ENCODE results near the gene SRMS. TPM values are rescaled to one million over a fixed set of nuclear protein-coding genes. Genes with fewer than 3 reads are reported as not detected.
"Not testable (repeated sequence)": the region's sequence is repeated elsewhere in the genome, so short reads cannot be mapped to it uniquely, and the experiment has no call there.

Gene SRMS
- total RNA-seq, 2 donors from 2014 or later, result not detected

GRCh38 chr20:63574156-63574828 lies 26.7 kb upstream of the SRMS start, which contains the start of gene HELZ2:
Gene HELZ2 (minus strand): TSS chr20:63574239. CDS start chr20:63572385, 1,854 bp downstream.
- H3K9me3 ChIP-seq, result no peaks in the 10 kb centered on the region
- H3K4me1 ChIP-seq (ENCODE audit: control insufficient read depth in 1 of 2, low read depth in 2 of 2), result peaks cover 5 to 11% of the 10 kb centered on the region in 2 donors
- TF ChIP-seq CTCF (IDR thresholded peaks at IDR 0.05), result no peak
- H3K27me3 ChIP-seq (replicated peaks; ENCODE audit: insufficient read depth), result no peaks in the 10 kb centered on the region
- peak within 1 kb of the TSS; percentile 90 for H3K4me3 ChIP-seq
- no peak for DNase-seq (ENCODE audit: low spot score)
- ATAC-seq (ENCODE audit: insufficient number of reproducible peaks, low FRiP score, low read depth), result peak; percentile 29
- peak within 1 kb of the TSS in 1 of 2 donors; percentile 71 for H3K27ac ChIP-seq
- no peaks in the 10 kb centered on the region for H3K36me3 ChIP-seq

- Histone ChIP-seq H3K27ac (no peak overlapping the region), H3K36me3 (no peaks in the 10 kb centered on the region), H3K9me3 (no peaks in the 10 kb centered on the region), H3K4me3 (peak overlapping the region; percentile 90), H3K27me3 (replicated peaks; ENCODE audit: insufficient read depth) (no peaks in the 10 kb centered on the region), H3K4me1 (ENCODE audit: control insufficient read depth in 1 of 2, low read depth in 2 of 2) (peaks cover 5 to 11% of the 10 kb centered on the region in 2 donors)
- ATAC-seq (ENCODE audit: insufficient number of reproducible peaks, low FRiP score, low read depth) (no peak), DNase-seq (ENCODE audit: low spot score) (no peak)
- no peak for TF ChIP-seq CTCF (IDR thresholded peaks at IDR 0.05)
Measured at GRCh38 chr20:63573647-63574131, 26.1 kb upstream of the SRMS start.

DNA sequence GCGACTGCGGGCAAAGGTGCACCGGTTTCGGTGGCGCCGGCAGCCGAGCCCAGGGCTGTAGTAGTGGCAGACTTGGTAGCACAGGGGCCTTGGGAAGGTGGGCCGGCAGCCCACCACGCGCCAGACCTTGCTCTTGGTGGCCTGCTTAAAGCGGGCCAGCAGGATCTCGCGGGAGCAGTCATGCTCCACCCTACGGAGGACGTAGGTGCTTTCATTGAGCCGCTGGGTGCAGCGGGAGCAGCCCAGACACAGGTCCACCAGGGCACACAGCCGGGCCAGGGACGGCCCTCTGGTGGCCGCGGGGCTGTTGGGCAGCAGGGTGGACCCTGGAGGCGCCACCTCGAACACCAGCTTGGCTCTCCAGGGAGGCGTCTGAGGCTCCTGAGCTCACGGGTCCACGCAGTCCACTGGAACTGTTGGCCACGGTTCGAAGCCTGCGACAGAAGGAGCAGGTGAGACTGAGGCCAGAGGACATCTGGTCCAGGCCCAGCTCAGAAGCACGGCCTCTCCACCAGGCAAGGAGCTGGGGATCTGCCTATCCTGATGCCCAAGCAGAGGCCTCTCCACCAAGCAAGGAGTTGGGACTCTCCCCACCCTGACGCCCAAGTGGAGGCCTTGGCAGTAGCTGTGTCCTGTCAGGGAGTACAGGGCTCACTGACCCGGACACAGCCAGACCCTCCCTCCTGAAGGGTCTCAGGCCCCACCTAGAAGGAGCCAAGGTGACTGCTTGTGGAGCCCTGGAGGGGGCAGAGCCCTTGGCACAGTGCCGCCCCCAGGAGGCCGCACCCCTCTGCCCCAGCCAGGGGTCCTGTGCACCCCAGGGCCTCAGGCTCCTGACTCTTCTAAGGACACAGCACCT lies 25.5 kb upstream of the SRMS start:
- ATAC-seq (ENCODE audit: insufficient number of reproducible peaks, low FRiP score, low read depth) (no peak), DNase-seq (ENCODE audit: low spot score) (no peak)
- Histone ChIP-seq H3K4me1 (ENCODE audit: control insufficient read depth in 1 of 2, low read depth in 2 of 2) (peaks cover 5 to 11% of the 10 kb centered on the region in 2 donors), H3K4me3 (peak overlapping the region; percentile 90), H3K9me3 (no peaks in the 10 kb centered on the region), H3K36me3 (no peaks in the 10 kb centered on the region), H3K27me3 (replicated peaks; ENCODE audit: insufficient read depth) (no peaks in the 10 kb centered on the region), H3K27ac (no peak overlapping the region)
- TF ChIP-seq CTCF (IDR thresholded peaks at IDR 0.05), result no peak

DNA sequence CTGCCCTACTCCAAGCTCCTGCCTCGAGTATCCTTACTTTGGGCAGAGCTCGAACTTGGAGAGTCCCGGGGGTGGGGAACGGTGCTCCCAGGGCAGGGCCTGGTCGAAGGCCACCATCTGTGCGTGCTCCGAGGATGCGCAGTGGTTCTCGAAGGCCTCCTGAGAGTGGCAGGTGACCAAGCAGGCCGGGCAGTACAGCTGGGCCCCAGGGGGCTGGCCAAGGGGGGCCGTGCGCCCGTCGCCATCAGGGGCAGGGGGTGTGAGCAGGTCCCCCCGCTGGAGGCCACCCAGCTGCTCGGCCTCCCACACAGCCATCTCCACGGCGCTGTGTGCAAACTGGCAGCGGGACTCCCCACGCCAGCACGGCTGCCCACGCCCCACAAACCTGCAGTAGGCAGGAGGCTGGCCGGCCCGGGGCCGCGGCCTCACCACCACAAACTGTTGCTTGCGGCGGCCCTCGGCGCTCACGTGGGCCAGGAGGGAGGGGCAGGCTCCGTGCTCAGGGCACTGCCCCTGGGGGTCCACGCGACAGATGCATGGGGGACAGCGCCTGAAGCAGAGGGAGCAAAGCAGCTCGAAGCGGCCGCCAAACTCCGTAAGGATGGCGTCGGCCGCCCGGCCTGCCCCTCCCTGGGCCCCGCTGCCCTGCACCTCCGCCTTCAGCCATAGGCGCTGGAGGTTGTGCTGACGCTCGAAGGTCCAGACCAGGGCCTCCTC lies 24.7 kb upstream of the SRMS start:
- Histone ChIP-seq H3K9me3 (no peaks in the 10 kb centered on the region), H3K27ac (no peak overlapping the region), H3K4me3 (no peak overlapping the region), H3K4me1 (ENCODE audit: control insufficient read depth in 1 of 2, low read depth in 2 of 2) (peaks cover 5 to 11% of the 10 kb centered on the region in 2 donors), H3K27me3 (replicated peaks; ENCODE audit: insufficient read depth) (no peaks in the 10 kb centered on the region), H3K36me3 (no peaks in the 10 kb centered on the region)
- ATAC-seq (ENCODE audit: insufficient number of reproducible peaks, low FRiP score, low read depth) (no peak), DNase-seq (ENCODE audit: low spot score) (no peak)
- TF ChIP-seq CTCF (IDR thresholded peaks at IDR 0.05), result no peak

- H3K9me3 ChIP-seq; DNase-seq (ENCODE audit: low spot score); H3K27ac ChIP-seq; H3K36me3 ChIP-seq; H3K4me3 ChIP-seq; ATAC-seq (ENCODE audit: insufficient number of reproducible peaks, low FRiP score, low read depth); H3K27me3 ChIP-seq (replicated peaks; ENCODE audit: insufficient read depth): not testable (repeated sequence)
- H3K4me1 ChIP-seq (ENCODE audit: control insufficient read depth in 1 of 2, low read depth in 2 of 2), result peaks cover 5 to 11% of the 10 kb centered on the region in 2 donors
Measured at GRCh38 chr20:63571087-63571478, 23.5 kb upstream of the SRMS start.

Data from thoracic aorta (tissue), 2 donors.